A673 (cell line): ENCODE results near the gene MYPN. TPM values are rescaled to one million over a fixed set of nuclear protein-coding genes. Genes with fewer than 3 reads are reported as not detected.

Experiments
- BruUV-seq: library from RNA; stranded (reverse); fragments of 400-500 nt; replicated peaks from 2 replicates; lab custom pipeline; 2021; lab: Mats Ljungman, UMichigan
- CTCF ChIA-PET: fragments of 300-600 bp; sonication (Branson Sonifier 250); formaldehyde crosslinking; loops from one replicate; lab custom pipeline; 2022; ENCODE audit warnings: antibody characterized with exemption; lab: Charles Lee
- POLR2A ChIA-PET: fragments of 300-600 bp; sonication (Branson Sonifier 250); formaldehyde crosslinking; loops from one replicate; lab custom pipeline; 2022; ENCODE audit warnings: antibody characterized with exemption; ENCODE audit not compliant: low non-redundant PET; lab: Charles Lee
- DNase-seq: peaks from one replicate; pipeline ENCODE4 v3.0.0-alpha.2; 2015; ENCODE audit warnings: low spot score
- H3K27ac ChIP-seq: fragments of 200-600 bp; sonication (generic); 2 replicates; pipeline ENCODE4 v1.5.1; 2016; ENCODE audit warnings: mixed run types, low read depth, mild to moderate bottlenecking, mixed read lengths, antibody characterized with exemption, low read length; ENCODE audit not compliant: poor library complexity, severe bottlenecking
- H3K27me3 ChIP-seq: fragments of 200-600 bp; sonication (generic); replicated peaks from 2 replicates; pipeline ENCODE4 v1.6.1; 2017; ENCODE audit warnings: mixed run types, low read depth, mild to moderate bottlenecking, mixed read lengths, antibody characterized with exemption, low read length; ENCODE audit not compliant: insufficient read depth, poor library complexity
- H3K36me3 ChIP-seq: fragments of 200-600 bp; sonication (generic); 2 replicates; pipeline ENCODE4 v1.6.1; 2016; ENCODE audit warnings: mixed run types, mild to moderate bottlenecking, mixed read lengths, antibody characterized with exemption, low read length; ENCODE audit not compliant: insufficient read depth, poor library complexity, severe bottlenecking
- H3K4me1 ChIP-seq: fragments of 200-600 bp; sonication (generic); 2 replicates; pipeline ENCODE4 v1.6.1; 2017; ENCODE audit warnings: mixed run types, mild to moderate bottlenecking, mixed read lengths, antibody characterized with exemption, low read length; ENCODE audit not compliant: insufficient read depth, poor library complexity, severe bottlenecking
- H3K4me3 ChIP-seq: fragments of 200-600 bp; sonication (generic); 2 replicates; pipeline ENCODE4 v1.5.1; 2016; ENCODE audit warnings: low read depth, mixed run types, mild to moderate bottlenecking, mixed read lengths, low read length; ENCODE audit not compliant: poor library complexity, severe bottlenecking
- H3K9me3 ChIP-seq: fragments of 200-600 bp; sonication (generic); 2 replicates; pipeline ENCODE4 v1.6.1; 2016; ENCODE audit warnings: mixed run types, low read depth, mild to moderate bottlenecking, mixed read lengths, antibody characterized with exemption, low read length; ENCODE audit not compliant: poor library complexity, severe bottlenecking
- CTCF ChIP-seq: fragments of 300-800, 200-600 bp; sonication (generic); conservative IDR thresholded peaks from 2 replicates; pipeline ENCODE4 v1.5.1; 2017; ENCODE audit warnings: low read depth, mild to moderate bottlenecking, antibody characterized with exemption, low read length, moderate library complexity, mixed read lengths
- EZH2 ChIP-seq: fragments of 200-600 bp; sonication (generic); IDR thresholded peaks from 2 replicates; pipeline ENCODE4 v1.6.1; 2017; ENCODE audit warnings: borderline replicate concordance, low read depth, mild to moderate bottlenecking, mixed read lengths, antibody characterized with exemption, low read length; ENCODE audit not compliant: poor library complexity, severe bottlenecking
- intact Hi-C: fragments of 100-400 bp; cut with micrococcal nuclease; formaldehyde crosslinking; loops from one replicate; pipeline ENCODE4 v1.10.0; 2022; ENCODE audit not compliant: unreplicated experiment
- total RNA-seq: library from RNA; stranded (reverse); gene quantifications from 2 replicates; pipeline ENCODE4 v1.2.3, GENCODE V29; 2021

The MYPN gene
- total RNA-seq, 1 experiment from 2014 or later, result 1.7 TPM

GRCh38 chr10:68235111-68235510 is 125.8 kb downstream of the MYPN start:
- no peaks in the 10 kb centered on the region for H3K36me3 ChIP-seq
- no peak for DNase-seq
- intact Hi-C loops, result no loop called here
- H3K27ac ChIP-seq, result no peak overlapping the region
- CTCF ChIA-PET, result no interaction called here
- no peak overlapping the region for H3K4me3 ChIP-seq
- no peak for TF ChIP-seq EZH2
- no peak for TF ChIP-seq CTCF
- POLR2A ChIA-PET, result no interaction called here
- no TSS peak for BruUV-seq
- H3K27me3 ChIP-seq, result no peaks in the 10 kb centered on the region
- H3K9me3 ChIP-seq, result no peaks in the 10 kb centered on the region
- H3K4me1 ChIP-seq, result no peaks in the 10 kb centered on the region

- DNase-seq, result no peak
- H3K36me3 ChIP-seq, result no peaks in the 10 kb centered on the region
- CTCF ChIA-PET, result no interaction called here
- no peak for TF ChIP-seq EZH2
- TF ChIP-seq CTCF, result no peak
- H3K27me3 ChIP-seq, result no peaks in the 10 kb centered on the region
- no TSS peak for BruUV-seq
- H3K4me1 ChIP-seq, result no peaks in the 10 kb centered on the region
- no peak overlapping the region for H3K4me3 ChIP-seq
- H3K9me3 ChIP-seq, result no peaks in the 10 kb centered on the region
- no peak overlapping the region for H3K27ac ChIP-seq
- intact Hi-C loops, result no loop called here
- POLR2A ChIA-PET, result no interaction called here
Measured at GRCh38 chr10:68235581-68235980, 126.3 kb downstream of the MYPN start.

- Histone ChIP-seq H3K9me3 (no peaks in the 10 kb centered on the region), H3K27me3 (no peaks in the 10 kb centered on the region), H3K4me3 (no peak overlapping the region), H3K4me1 (no peaks in the 10 kb centered on the region), H3K27ac (no peak overlapping the region), H3K36me3 (no peaks in the 10 kb centered on the region)
- no TSS peak for BruUV-seq
- TF ChIP-seq EZH2 (no peak), CTCF (no peak)
- CTCF ChIA-PET, result no interaction called here
- DNase-seq, result no peak
- POLR2A ChIA-PET, result no interaction called here
- intact Hi-C loops, result no loop called here
Measured at GRCh38 chr10:68237173-68237572, 127.9 kb downstream of the MYPN start.
